Ovary (tissue), 9 donors: ENCODE data around the gene GDPGP1. TPM values are rescaled to one million over a fixed set of nuclear protein-coding genes. Genes with fewer than 3 reads are reported as not detected.

Experiments
- DNase-seq, 5 donors: peaks; one replicate each; pipeline ENCODE4 v3.0.0-alpha.2; 2019 to 2020
- H3K27ac ChIP-seq, 2 donors: fragments of 200-600 bp; one replicate each; pipeline versions ENCODE4 v1.5.1 to v1.8.0; 2019 to 2022
- H3K27me3 ChIP-seq: fragments of 200-600 bp; one replicate; pipeline ENCODE4 v1.8.0; 2022
- H3K36me3 ChIP-seq: fragments of 200-600 bp; sonication (generic); one replicate; pipeline ENCODE4 v1.5.1; 2019
- H3K4me1 ChIP-seq: one replicate; pipeline ENCODE4 v1.8.1; 2013; ENCODE audit warnings: mild to moderate bottlenecking, moderate library complexity; ENCODE audit not compliant: insufficient read depth
- H3K4me3 ChIP-seq: fragments of 200-600 bp; sonication (generic); one replicate; pipeline ENCODE4 v1.5.1; 2017
- H3K9me3 ChIP-seq, 2 donors: fragments of 200-600 bp in 1 of 2; sonication (generic) in 1 of 2; one replicate each; pipeline versions ENCODE4 v1.5.1 to v1.8.1; 2013 to 2019; ENCODE audit warnings: mild to moderate bottlenecking in 1 of 2, moderate library complexity in 1 of 2
- CTCF ChIP-seq, 3 donors: fragments of 450-650 bp in 2 of 3; fragments of 200-600 bp in 1 of 3; IDR thresholded peaks; one replicate each; pipeline versions ENCODE4 v1.5.1 to v1.8.0; 2016 to 2022; ENCODE audit warnings: antibody characterized with exemption in 3 of 3, mild to moderate bottlenecking in 1 of 3
- EP300 ChIP-seq: sonication (generic); formaldehyde crosslinking; IDR thresholded peaks from one replicate; pipeline ENCODE4 v1.6.1; 2017; ENCODE audit warnings: antibody characterized with exemption
- POLR2A ChIP-seq: fragments of 450-650 bp; IDR thresholded peaks from one replicate; pipeline ENCODE4 v1.6.1; 2017; ENCODE audit warnings: antibody characterized with exemption, mild to moderate bottlenecking, moderate library complexity
- WGBS, 3 donors: extraction: QIAGEN DNeasy Blood & Tissue Kit in 1 of 3; methylation state at CpG; one replicate each; pipeline versions ENCODE4 v1.1.5 to v1.1.7; 2013 to 2017; 5-methylcytosine and 5-hydroxymethylcytosine counted together
- intact Hi-C, 4 donors: fragments of 100-400 bp; cut with DNase I; formaldehyde crosslinking; loops; one replicate each; pipeline versions ENCODE4 v1.11.0 to v1.15.1; 2022 to 2023
- polyA plus RNA-seq, 2 donors: library from polyadenylated mRNA; stranded (reverse); fragments of 200-250 nt in 1 of 2; fragments of 350-450 nt in 1 of 2; fragmentation: Illumina TruSeq in 1 of 2; extraction: RNeasy Lipid Tissue Mini Kit (QIAGEN cat#74804) in 1 of 2; gene quantifications; one replicate each; pipeline ENCODE4 v1.2.3, GENCODE V29; 2013 to 2014
- total RNA-seq, 7 donors: library from RNA; depleted of rRNA in 2 of 7; stranded (reverse); fragments of >200 nt in 2 of 7; fragmentation: NEBNext Ultra II Directional in 3 of 7; extraction: Animal tissue kit (Norgen Biotek cat#: 25700) in 3 of 7; gene quantifications; one replicate each; pipeline versions ENCODE4 v1.1.0 to v1.2.4, GENCODE V29; 2016 to 2023
- donor health status: DM: no; HTN: no; CAD: no; lungs with moderate emphysema.
- donor health status: DM: no; HTN: no; CAD: no.
- donor health status: Bipolar disorder and iron deficiency.
- donor health status: DM: yes; HTN: yes; CAD: no.
- donor health status: DM: no; HTN: no; CAD: no.
- donor health status: DM: yes; HTN: yes; CAD: no.

GDPGP1 gene
- total and polyA plus RNA-seq, 9 donors, result 2.0 to 9.3 (median 5.8) TPM

- Histone ChIP-seq H3K27me3 (no peaks in the 10 kb centered on the region), H3K27ac (no peak overlapping the region), H3K4me1 (peaks cover 3% of the 10 kb centered on the region), H3K36me3 (no peaks in the 10 kb centered on the region), H3K4me3 (no peak overlapping the region), H3K9me3 (no peaks in the 10 kb centered on the region)
- intact Hi-C loops, result loop anchor here in 2 of 4 donors (10.0 kb wide), 3 partner anchors 143 to 333 kb away; partner anchors contain the start of gene AP3S2 (in 1 of the 2)
- no peak for TF ChIP-seq POLR2A
- TF ChIP-seq CTCF (IDR thresholded peaks at IDR 0.05), result no peak
- no peak for TF ChIP-seq EP300
- DNase-seq, result no peak
- 91 to 92% (median 91%) methylated on average over 7 of the region's 7 CpGs for WGBS, 3 donors
Observed at GRCh38 chr15:90227336-90227735, 6.7 kb upstream of the GDPGP1 start.

- peaks cover 3% of the 10 kb centered on the region for H3K4me1 ChIP-seq
- H3K27me3 ChIP-seq, result no peaks in the 10 kb centered on the region
- H3K27ac ChIP-seq, result no peak overlapping the region
- no peak for DNase-seq
- no peak overlapping the region for H3K4me3 ChIP-seq
- intact Hi-C loops, result loop anchor here in 2 of 4 donors (10.0 kb wide), 3 partner anchors 143 to 333 kb away; partner anchors contain the start of gene AP3S2 (in 1 of the 2)
- no peaks in the 10 kb centered on the region for H3K36me3 ChIP-seq
- no peaks in the 10 kb centered on the region for H3K9me3 ChIP-seq
- no peak for TF ChIP-seq EP300
- no peak for TF ChIP-seq POLR2A
- no peak for TF ChIP-seq CTCF (IDR thresholded peaks at IDR 0.05)
- WGBS, 3 donors, result 63 to 78% (median 73%) methylated on average over 28 to 38 of the region's 38 CpGs
Observed at GRCh38 chr15:90227816-90228772, 5.9 kb upstream of the GDPGP1 start.

- Histone ChIP-seq H3K27me3 (no peaks in the 10 kb centered on the region), H3K4me3 (no peak overlapping the region), H3K4me1 (peaks cover 3% of the 10 kb centered on the region), H3K36me3 (no peaks in the 10 kb centered on the region), H3K27ac (no peak overlapping the region), H3K9me3 (no peaks in the 10 kb centered on the region)
- no peak for DNase-seq
- intact Hi-C loops, result loop anchor here in 2 of 4 donors (10.0 kb wide), 3 partner anchors 144 to 334 kb away; partner anchors contain the start of gene AP3S2 (in 1 of the 2)
- TF ChIP-seq EP300, result no peak
- no peak for TF ChIP-seq CTCF (IDR thresholded peaks at IDR 0.05)
- no peak for TF ChIP-seq POLR2A
- WGBS, 3 donors, result 66 to 72% (median 69%) methylated on average over 15 of the region's 15 CpGs
Observed at GRCh38 chr15:90228960-90229359, 5.0 kb upstream of the GDPGP1 start.

- no peaks in the 10 kb centered on the region for H3K36me3 ChIP-seq
- intact Hi-C loops, result loop anchor here in 1 of 4 donors (5.0 kb wide), 1 partner anchor 68 kb away; no protein-coding TSS in a partner anchor
- no peaks in the 10 kb centered on the region for H3K9me3 ChIP-seq
- DNase-seq, result no peak
- H3K4me1 ChIP-seq, result peaks cover 4% of the 10 kb centered on the region
- H3K4me3 ChIP-seq, result no peak overlapping the region
- H3K27me3 ChIP-seq, result no peaks in the 10 kb centered on the region
- no peak overlapping the region for H3K27ac ChIP-seq
- TF ChIP-seq EP300, result no peak
- no peak for TF ChIP-seq POLR2A
- TF ChIP-seq CTCF (IDR thresholded peaks at IDR 0.05), result no peak
- 61 to 70% (median 69%) methylated on average over 12 of the region's 12 CpGs for WGBS, 3 donors
Observed at GRCh38 chr15:90230071-90230494, 3.9 kb upstream of the GDPGP1 start.
